K562 treated with DMSO at 1 percent for 12 hours (cell line): ENCODE results near the gene DERL3. TPM values are rescaled to one million over a fixed set of nuclear protein-coding genes. Genes with fewer than 3 reads are reported as not detected.

Source experiments
- total RNA-seq: library from RNA; unstranded; fragments of 300-600 nt; gene quantifications from 2 replicates; pipeline ENCODE4 v1.2.3, GENCODE V29; 2022; ENCODE audit not compliant: insufficient read depth

The DERL3 gene
- total RNA-seq: 2.2 and 4.6 TPM in 2 replicates

DNA sequence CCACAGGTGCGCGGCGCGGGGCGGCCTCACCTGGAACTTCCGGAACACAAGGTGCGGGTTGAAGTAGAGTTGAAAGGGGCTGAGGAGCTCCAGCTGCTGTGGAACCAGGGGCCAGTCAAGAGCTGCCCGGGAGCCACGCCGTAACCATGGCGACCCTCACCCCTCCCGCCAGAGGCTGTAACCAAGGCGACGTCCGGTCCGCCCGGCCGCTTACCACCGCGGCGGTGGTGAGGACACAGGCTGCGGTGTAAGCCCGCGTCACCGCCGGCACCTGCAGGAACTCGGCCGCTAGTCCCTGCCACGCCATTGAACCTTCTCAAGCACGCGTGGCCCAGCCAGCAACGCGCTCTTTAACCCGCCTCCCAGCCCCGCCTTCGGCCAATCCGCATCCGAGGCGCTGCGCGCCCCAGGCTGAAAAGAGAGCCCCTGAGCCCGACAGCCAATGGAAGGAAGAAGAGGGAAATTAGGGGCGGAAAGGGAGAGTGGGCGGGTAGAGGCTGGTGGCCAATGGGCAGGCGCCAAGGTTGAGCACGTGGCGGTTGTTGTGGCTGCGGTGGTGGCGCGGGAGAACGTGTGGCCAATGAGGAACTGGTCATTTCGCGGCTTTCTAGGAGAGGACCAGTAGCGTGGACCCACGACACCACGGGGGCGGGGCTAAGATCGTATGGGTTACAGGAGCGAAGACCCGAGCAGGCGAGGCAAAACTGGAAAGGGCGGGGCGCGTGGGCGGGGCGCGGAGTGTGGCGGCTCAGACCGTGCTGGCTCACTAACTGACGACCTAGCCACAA, at the start of gene DERL3:
DERL3 (minus strand) TSS at position 326 of the 788 bp plus-strand sequence; CDS start at position 307, 19 bp downstream.

DNA sequence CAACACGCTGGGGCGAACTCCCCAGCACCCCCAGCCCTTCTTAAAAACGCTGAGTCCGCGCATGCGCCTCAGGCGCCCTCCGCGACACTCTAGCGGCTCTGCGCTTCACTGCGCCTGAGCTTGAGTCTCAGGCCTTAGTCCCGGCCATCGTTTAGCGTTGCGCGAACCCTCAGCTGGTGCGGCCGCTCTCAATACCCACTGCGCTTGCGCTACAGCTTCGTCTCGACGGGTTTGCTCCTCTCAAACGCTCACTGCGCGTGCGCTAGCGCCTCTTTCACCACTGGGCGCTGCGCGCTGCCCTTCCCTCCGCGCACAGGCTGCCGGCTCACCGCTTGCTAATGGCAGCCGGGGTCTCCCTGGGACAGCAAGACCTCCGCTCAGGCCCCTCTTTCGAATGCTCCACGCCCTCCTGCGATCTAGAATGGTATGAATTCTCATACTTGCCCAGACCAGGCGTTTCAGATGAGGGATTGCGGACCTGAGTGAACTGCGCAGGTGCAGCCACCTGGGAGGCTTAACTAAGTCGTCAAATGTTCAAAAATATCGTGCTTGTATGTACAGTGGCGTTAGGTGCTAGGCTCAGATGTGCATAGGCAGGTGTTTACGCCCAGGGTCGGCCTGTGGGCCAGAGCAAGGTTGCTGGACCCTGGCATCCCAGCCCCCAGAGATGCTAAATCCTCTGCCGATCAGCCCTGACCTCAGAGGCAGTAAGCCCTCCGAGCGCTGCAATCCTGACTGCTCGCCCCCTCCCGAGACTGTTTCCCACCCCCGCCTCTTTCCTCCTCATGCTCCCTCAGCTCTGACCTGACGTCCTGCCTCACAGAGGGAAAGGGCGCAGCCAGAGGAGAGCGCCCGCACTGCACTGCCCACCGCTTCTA, 19.0 kb upstream of the DERL3 start, which contains the start of gene SLC2A11:
SLC2A11 (plus strand) TSS at position 270 of the 878 bp plus-strand sequence; CDS start at position 395, 125 bp downstream.

DNA sequence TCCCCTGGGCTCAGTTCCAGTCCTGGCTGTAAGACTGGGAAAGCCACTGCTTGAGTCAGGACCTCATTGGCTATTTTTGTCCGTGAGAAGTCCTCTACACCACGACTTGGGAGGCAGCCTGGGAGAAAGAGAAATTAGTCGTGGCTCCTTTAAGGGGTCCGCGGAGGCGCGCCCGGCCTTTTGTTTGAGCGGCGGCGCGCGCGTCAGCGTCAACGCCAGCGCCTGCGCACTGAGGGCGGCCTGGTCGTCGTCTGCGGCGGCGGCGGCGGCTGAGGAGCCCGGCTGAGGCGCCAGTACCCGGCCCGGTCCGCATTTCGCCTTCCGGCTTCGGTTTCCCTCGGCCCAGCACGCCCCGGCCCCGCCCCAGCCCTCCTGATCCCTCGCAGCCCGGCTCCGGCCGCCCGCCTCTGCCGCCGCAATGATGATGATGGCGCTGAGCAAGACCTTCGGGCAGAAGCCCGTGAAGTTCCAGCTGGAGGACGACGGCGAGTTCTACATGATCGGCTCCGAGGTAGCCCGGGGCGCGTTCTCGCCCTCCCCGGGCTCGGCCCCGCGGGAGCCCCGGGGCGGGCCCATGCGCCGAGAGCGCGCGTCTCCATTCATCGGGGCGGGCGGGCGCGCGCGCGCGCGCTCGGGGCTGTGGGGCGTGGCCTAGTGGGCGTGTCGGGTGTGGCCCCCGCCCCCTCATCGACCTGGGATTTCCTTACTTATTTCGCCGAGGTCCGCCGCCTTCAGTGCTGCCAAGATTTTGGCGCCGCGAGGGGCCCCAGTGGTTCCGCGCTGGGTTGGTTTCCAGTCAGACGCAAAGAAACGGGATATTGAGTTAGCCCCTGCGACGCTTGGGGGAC, 51.8 kb downstream of the DERL3 start, which contains the start of gene SMARCB1:
SMARCB1 (plus strand) TSS at position 215 of the 848 bp plus-strand sequence; CDS start at position 419, 204 bp downstream.

Other genes with a start within 250 kb of the DERL3 start
- not detected in 2 replicates for gene DRICH1, start 206.7 kb downstream of the DERL3 start, total RNA-seq
- gene RGL4, start 148.0 kb downstream of the DERL3 start, total RNA-seq: not detected in 2 replicates
- 0.59 and 1.9 TPM in 2 replicates for gene ZNF70, start 87.9 kb downstream of the DERL3 start, total RNA-seq
- gene VPREB3, start 84.6 kb downstream of the DERL3 start, total RNA-seq: not detected in 2 replicates
- not detected in 2 replicates for gene C22orf15, start 76.0 kb downstream of the DERL3 start, total RNA-seq
- gene CHCHD10, start 71.0 kb downstream of the DERL3 start, total RNA-seq: 110 and 118 TPM in 2 replicates
- 0.96 and 2.1 TPM in 2 replicates for gene MMP11, start 66.2 kb downstream of the DERL3 start, total RNA-seq
- 92.3 and 98.6 TPM in 2 replicates for gene SMARCB1, start 52.0 kb downstream of the DERL3 start, total RNA-seq
- gene SLC2A11, start 18.9 kb upstream of the DERL3 start, total RNA-seq: 2.6 and 4.8 TPM in 2 replicates
- 256 and 335 TPM in 2 replicates for gene MIF, start 55.4 kb upstream of the DERL3 start, total RNA-seq
- not detected in 2 replicates for gene GSTT2B, start 122.2 kb upstream of the DERL3 start, total RNA-seq
- 0.83 TPM in 1 of 2 replicates, not detected in the other for gene DDTL, start 127.9 kb upstream of the DERL3 start, total RNA-seq
- gene DDT, start 135.4 kb upstream of the DERL3 start, total RNA-seq: 93.7 and 94.8 TPM in 2 replicates
- gene GSTT2, start 141.1 kb upstream of the DERL3 start, total RNA-seq: not detected in 2 replicates
- gene GSTT4, start 166.4 kb upstream of the DERL3 start, total RNA-seq: not detected in 2 replicates
- 24.8 and 47.4 TPM in 2 replicates for gene CABIN1, start 172.3 kb upstream of the DERL3 start, total RNA-seq